Pons (tissue), 1 donor: ENCODE measurements around the gene KLHL5.
"Not testable (repeated sequence)": the region's sequence is repeated elsewhere in the genome, so short reads cannot be mapped to it uniquely, and the experiment has no call there.

Experiments used
- DNase-seq: peaks from one replicate; pipeline ENCODE4 v3.0.0-alpha.2; 2016; ENCODE audit warnings: low spot score

Gene KLHL5

GRCh38 chr4:39102297-39102696 is 40.3 kb downstream of the KLHL5 start:
- DNase-seq = no peak

DNA sequence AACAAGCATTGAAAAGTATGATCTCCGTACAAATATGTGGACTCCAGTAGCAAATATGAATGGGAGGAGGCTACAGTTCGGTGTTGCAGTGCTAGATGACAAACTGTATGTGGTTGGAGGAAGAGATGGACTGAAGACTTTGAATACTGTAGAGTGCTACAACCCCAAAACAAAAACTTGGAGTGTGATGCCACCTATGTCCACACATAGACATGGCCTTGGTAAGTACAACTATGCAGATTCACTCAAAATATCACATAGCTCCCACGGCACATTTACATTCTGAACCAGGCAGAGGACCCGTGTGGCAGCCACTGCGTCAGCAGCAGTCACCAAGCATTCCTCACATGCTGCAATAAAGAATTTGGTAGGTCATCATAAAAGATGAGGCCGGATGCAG is 41.3 kb downstream of the KLHL5 start:
- DNase-seq = no peak

- no peak for DNase-seq
Measured at GRCh38 chr4:39104255-39104654, 42.2 kb downstream of the KLHL5 start.

- no peak for DNase-seq
Measured at GRCh38 chr4:39106011-39106410, 44.0 kb downstream of the KLHL5 start.

GRCh38 chr4:39114436-39114835 is 52.4 kb downstream of the KLHL5 start:
- DNase-seq = no peak

GRCh38 chr4:39118034-39118658 is 56.1 kb downstream of the KLHL5 start:
- no peak for DNase-seq

- DNase-seq = no peak
Measured at GRCh38 chr4:39120418-39120817, 58.4 kb downstream of the KLHL5 start.

DNA sequence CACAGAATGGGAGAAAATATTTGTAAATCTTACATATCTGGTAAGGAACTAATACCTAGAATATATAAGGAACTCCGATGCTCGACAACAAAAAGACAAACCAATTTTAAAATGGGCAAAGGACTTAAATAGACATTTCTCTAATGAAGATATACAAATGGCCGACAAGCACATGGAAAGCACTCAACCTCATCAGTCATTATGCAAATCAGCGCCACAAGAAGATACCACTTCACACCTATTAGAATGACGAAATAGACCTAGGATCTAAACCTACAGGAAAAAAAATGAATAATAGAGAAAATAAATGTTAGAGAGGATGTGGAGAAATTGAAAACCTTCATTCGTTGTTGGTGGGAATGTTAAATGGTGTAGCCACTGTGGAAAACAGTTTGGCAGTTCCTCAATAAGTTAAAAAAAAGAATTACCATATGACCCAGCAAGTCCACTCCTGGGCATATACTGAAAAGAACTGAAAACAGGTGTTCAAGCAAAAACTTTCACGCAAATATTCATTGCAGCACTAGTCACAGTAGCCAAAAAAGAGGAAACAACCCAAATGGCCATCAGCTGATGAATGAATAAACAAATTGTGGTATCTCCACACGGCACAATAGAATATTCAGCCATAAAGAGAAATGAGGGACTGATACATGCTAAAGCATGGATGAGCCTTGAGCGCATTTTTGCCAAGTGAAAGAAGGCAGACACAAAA is 63.0 kb downstream of the KLHL5 start:
- DNase-seq = no peak

- no peak for DNase-seq
Measured at GRCh38 chr4:39125600-39125985, 63.6 kb downstream of the KLHL5 start.

GRCh38 chr4:39126256-39127095 is 64.4 kb downstream of the KLHL5 start:
- DNase-seq = no peak

- no peak for DNase-seq
Measured at GRCh38 chr4:39133623-39134022, 71.6 kb downstream of the KLHL5 start.

GRCh38 chr4:39134683-39135306 is 72.8 kb downstream of the KLHL5 start:
- DNase-seq = peak; percentile 1

- DNase-seq = not testable (repeated sequence)
Measured at GRCh38 chr4:39138227-39138626, 76.2 kb downstream of the KLHL5 start.

GRCh38 chr4:39146211-39146610 is 84.2 kb downstream of the KLHL5 start:
- no peak for DNase-seq

GRCh38 chr4:39154009-39154408 is 92.0 kb downstream of the KLHL5 start:
- no peak for DNase-seq

DNA sequence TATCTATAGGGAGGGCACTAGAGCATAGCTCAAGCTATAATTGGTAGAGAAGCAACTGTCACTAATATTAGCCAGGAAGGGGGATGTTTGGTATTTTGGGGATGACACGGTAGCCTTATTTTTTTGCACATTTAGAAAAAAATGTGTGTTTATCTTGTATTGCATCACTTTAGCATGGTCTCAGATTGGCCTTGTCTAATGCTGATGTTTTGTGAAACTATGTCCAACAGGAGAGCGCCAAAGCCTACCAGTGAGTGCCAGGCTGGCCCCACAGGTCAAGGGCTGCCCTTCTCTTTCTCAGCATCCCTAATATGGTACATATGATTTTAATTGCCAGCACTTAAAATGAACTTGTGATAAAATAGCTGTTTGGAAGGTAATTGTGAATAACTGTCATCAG is 95.5 kb downstream of the KLHL5 start:
- no peak for DNase-seq

DNA sequence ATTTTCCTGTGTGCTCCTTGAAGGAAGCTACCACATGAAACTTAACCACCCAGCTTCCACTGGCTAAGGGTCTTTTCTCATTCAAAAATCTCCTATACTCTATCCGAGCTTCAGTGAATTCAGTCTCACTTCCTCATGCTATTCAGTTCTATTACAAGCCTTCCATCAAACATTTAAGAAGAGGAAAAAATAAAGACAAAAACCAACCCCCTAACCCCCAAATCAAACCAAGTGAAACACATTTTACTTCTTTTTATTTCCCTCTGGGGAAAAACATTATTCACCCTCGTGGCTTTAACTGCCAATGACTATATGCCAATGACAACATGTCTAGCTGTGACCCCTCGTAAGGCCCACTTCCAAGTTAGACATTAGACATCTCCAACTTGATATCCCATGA is 104.1 kb downstream of the KLHL5 start:
- DNase-seq = no peak

DNA sequence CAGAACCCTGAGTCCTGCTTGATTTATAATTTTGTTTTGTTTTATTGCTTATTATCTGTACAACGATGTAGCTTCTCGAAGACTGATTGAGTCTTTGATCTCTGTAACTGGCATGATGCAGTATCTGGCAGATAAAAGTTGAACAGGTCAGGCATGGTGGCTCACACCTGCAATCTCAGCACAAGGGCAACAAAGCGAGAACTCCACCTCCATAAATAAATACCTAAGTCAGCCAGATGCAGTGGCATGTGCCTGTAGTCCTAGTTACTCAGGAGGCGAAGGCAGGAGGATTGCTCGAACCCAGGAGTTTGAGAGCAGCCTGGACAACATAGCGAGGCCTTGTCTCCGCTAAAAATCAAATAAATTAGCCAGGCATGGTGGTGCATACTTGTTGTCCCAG is 104.6 kb downstream of the KLHL5 start:
- DNase-seq = no peak

DNA sequence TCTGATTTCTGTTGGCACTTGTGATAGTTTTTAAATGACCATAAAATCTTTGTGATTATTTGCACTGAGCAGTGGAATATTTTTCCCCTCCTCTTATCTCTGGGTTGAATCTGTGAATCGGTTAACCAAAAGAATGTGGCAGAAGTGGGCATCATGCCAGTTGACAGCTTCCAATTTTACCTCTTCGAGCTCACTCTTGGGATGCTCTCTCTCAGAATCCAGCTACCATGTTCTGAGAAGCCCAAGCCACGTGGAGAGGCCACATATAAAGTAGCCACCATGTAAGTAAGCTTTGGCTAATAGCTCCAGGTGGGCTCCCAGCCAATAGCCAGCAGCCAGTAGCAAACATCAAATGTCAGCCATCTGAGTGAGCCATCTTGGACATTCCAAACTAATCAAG is 107.4 kb downstream of the KLHL5 start:
- no peak for DNase-seq

- DNase-seq = no peak
Measured at GRCh38 chr4:39170301-39170700, 108.3 kb downstream of the KLHL5 start.
